ENCODE results near the gene FAM221A.
"Not testable (repeated sequence)": the region's sequence is repeated elsewhere in the genome, so short reads cannot be mapped to it uniquely, and the experiment has no call there.

FAM221A gene
- total RNA-seq, result 1.9 to 4.4 reads per million in 2 donors

GRCh38 chr7:23679898-23680413, at the start of gene FAM221A:
Gene FAM221A, plus strand, starts transcription at chr7:23680199. Its CDS starts 20 bp downstream, at chr7:23680219.
- DNase-seq, result peak; percentile 65 to 87 (median 75)

GRCh38 chr7:23633417-23633816, 46.6 kb upstream of the FAM221A start:
- DNase-seq, result no peak

GRCh38 chr7:23645822-23646221, 34.2 kb upstream of the FAM221A start:
- DNase-seq, result no peak

GRCh38 chr7:23653942-23654341, 26.1 kb upstream of the FAM221A start:
- DNase-seq, result no peak

GRCh38 chr7:23654508-23654907, 25.5 kb upstream of the FAM221A start:
- DNase-seq, result peak in 1 of 5 experiments; percentile 18

GRCh38 chr7:23655433-23655832, 24.6 kb upstream of the FAM221A start:
- no peak for DNase-seq

GRCh38 chr7:23658831-23659427, 21.1 kb upstream of the FAM221A start:
- no peak for DNase-seq

- DNase-seq, result no peak
Observed at GRCh38 chr7:23661385-23661784, 18.6 kb upstream of the FAM221A start.

- DNase-seq, result no peak
Observed at GRCh38 chr7:23662124-23662983, 17.6 kb upstream of the FAM221A start.

GRCh38 chr7:23662984-23663313, 17.1 kb upstream of the FAM221A start:
- no peak for DNase-seq

GRCh38 chr7:23664122-23664521, 15.9 kb upstream of the FAM221A start:
- no peak for DNase-seq

GRCh38 chr7:23672033-23672432, 8.0 kb upstream of the FAM221A start:
- peak in 1 of 5 experiments; percentile 2 for DNase-seq

GRCh38 chr7:23680414-23681405, 711 bp downstream of the FAM221A start:
- peak; percentile 11 to 68 (median 23) for DNase-seq

- DNase-seq, result not testable (repeated sequence)
Observed at GRCh38 chr7:23684041-23684440, 4.0 kb downstream of the FAM221A start.

- no peak for DNase-seq
Observed at GRCh38 chr7:23685731-23686130, 5.7 kb downstream of the FAM221A start.

- DNase-seq, result no peak
Observed at GRCh38 chr7:23687011-23687410, 7.0 kb downstream of the FAM221A start.

- no peak for DNase-seq
Observed at GRCh38 chr7:23689165-23689564, 9.2 kb downstream of the FAM221A start.

GRCh38 chr7:23691320-23691719, 11.3 kb downstream of the FAM221A start:
- DNase-seq, result no peak

GRCh38 chr7:23693224-23693623, 13.2 kb downstream of the FAM221A start:
- no peak for DNase-seq

GRCh38 chr7:23696916-23697441, 17.0 kb downstream of the FAM221A start:
- DNase-seq, result peak; percentile 17 to 54 (median 31)

- no peak for DNase-seq
Observed at GRCh38 chr7:23698822-23699221, 18.8 kb downstream of the FAM221A start.

- DNase-seq, result no peak
Observed at GRCh38 chr7:23700046-23700445, 20.0 kb downstream of the FAM221A start.
